Natural killer cell (primary cell): ENCODE results near the gene PES1. TPM values are rescaled to one million over a fixed set of nuclear protein-coding genes. Genes with fewer than 3 reads are reported as not detected.
"Not testable (repeated sequence)": the region's sequence is repeated elsewhere in the genome, so short reads cannot be mapped to it uniquely, and the experiment has no call there.

Source experiments
- ATAC-seq, 3 donors: fragments of 150-1000 bp in 2 of 3; fragments of 200-7000 bp in 1 of 3; cut with Tn5 transposase; 1 replicate in 1 of 3; 2 replicates in 2 of 3; pipeline ENCODE4 v1.10.0; 2021; ENCODE audit warnings: mild to moderate bottlenecking in 2 of 3, moderate library complexity in 2 of 3
- DNase-seq, 2 donors: peaks; one replicate each; pipeline versions ENCODE4 v3.0.0 to v3.0.0-alpha.2; 2013 to 2021; ENCODE audit warnings: mixed read lengths in 1 of 2
- H3K27ac ChIP-seq: one replicate; pipeline ENCODE4 v1.5.1; 2013; ENCODE audit warnings: mild to moderate bottlenecking, low read length
- H3K27me3 ChIP-seq: one replicate; pipeline ENCODE4 v1.6.1; 2013; ENCODE audit warnings: low read length; ENCODE audit not compliant: control insufficient read depth, insufficient read depth
- H3K36me3 ChIP-seq: one replicate; pipeline ENCODE4 v1.6.1; 2013; ENCODE audit warnings: low read length; ENCODE audit not compliant: control insufficient read depth, insufficient read depth
- H3K4me1 ChIP-seq: one replicate; pipeline ENCODE4 v1.6.1; 2013; ENCODE audit warnings: low read length; ENCODE audit not compliant: control insufficient read depth, insufficient read depth
- H3K4me3 ChIP-seq: one replicate; pipeline ENCODE4 v1.5.1; 2013; ENCODE audit warnings: low read length
- H3K9me3 ChIP-seq: one replicate; pipeline ENCODE4 v1.6.1; 2013; ENCODE audit warnings: low read length; ENCODE audit not compliant: control insufficient read depth, insufficient read depth
- H3K27ac Mint-ChIP-seq, 2 donors: one replicate each; pipeline ENCODE4 v1.8.0; 2022; ENCODE audit warnings: mild to moderate bottlenecking in 2 of 2, mixed read lengths in 2 of 2, moderate library complexity in 1 of 2
- H3K27me3 Mint-ChIP-seq, 2 donors: one replicate each; pipeline ENCODE4 v1.8.0; 2022; ENCODE audit warnings: low read depth in 2 of 2, mixed read lengths in 2 of 2
- H3K36me3 Mint-ChIP-seq: one replicate; pipeline ENCODE4 v1.8.0; 2022; ENCODE audit warnings: mixed read lengths
- H3K4me1 Mint-ChIP-seq, 2 donors: one replicate each; pipeline ENCODE4 v1.8.0; 2022; ENCODE audit warnings: mixed read lengths in 2 of 2
- H3K4me3 Mint-ChIP-seq: one replicate; pipeline ENCODE4 v1.8.0; 2022; ENCODE audit warnings: mild to moderate bottlenecking, moderate library complexity, mixed read lengths
- H3K9me3 Mint-ChIP-seq, 2 donors: one replicate each; pipeline ENCODE4 v1.8.0; 2022; ENCODE audit warnings: mixed read lengths in 2 of 2
- WGBS: methylation state at CpG from one replicate; pipeline ENCODE4 v1.1.7; 2013; ENCODE audit warnings: missing lambda C conversion rate; ENCODE audit not compliant: insufficient coverage; 5-methylcytosine and 5-hydroxymethylcytosine counted together
- intact Hi-C: fragments of 100-400 bp; cut with micrococcal nuclease; formaldehyde crosslinking; loops from one replicate; pipeline ENCODE4 v1.14.2; 2022
- total RNA-seq, 4 donors: library from RNA; stranded (reverse); fragments of 120-200 nt in 1 of 4; gene quantifications; one replicate each; pipeline versions ENCODE4 v1.2.3 to v1.2.4, GENCODE V29; 2013 to 2022
- TF ChIP-seq, protein P1 (sequence below): fragments of 200-600 bp; IDR thresholded peaks from one replicate; pipeline ENCODE4 v1.8.0; 2022; ENCODE audit warnings: antibody characterized with exemption

Gene PES1
- total RNA-seq, 3 donors from 2014 or later (not counting 1 experiment from before 2014, with no cell fraction given) = 30.9 to 39.7 (median 34.9) TPM

DNA sequence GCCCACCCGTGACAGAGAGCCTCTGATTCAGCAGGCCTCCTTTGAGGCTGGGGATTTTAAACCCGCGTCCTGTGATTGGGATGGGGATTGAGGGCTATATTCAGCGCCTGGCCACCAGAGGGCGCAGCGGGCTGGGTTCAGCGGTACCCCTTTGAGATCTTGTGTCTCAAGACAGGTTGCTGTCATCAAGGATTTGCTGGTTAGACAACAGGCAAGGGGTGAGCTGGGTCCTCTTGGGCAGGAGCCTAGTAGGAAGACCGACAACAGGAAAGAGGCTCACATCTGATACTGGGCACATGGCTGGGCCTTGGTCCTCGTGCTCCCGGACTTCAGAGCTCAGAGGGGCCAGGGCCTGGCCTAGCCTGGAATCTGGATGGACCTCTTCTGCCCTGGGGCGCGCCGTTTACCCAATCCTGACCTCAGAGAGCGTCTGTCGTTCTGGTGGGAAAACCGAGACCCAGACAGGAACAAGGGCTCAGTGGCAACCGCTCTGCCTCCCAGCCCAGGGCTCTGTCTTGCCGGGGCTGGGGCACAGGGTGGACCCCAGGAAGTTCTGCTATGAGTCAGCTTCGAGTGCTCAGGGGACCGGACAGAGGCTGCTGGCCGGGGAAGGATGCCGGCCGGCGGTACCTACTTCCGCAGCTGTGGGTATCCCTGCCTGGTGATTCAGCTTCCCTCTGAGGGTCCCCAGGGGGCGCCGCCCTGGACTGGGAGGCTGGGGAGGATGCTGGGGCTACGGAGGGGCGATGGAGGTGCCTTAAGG is 42.9 kb upstream of the PES1 start:
- Histone ChIP-seq H3K4me1 (peaks cover 33% of the 10 kb centered on the region), H3K27me3 (no peaks in the 10 kb centered on the region), H3K9me3 (no peaks in the 10 kb centered on the region), H3K36me3 (no peaks in the 10 kb centered on the region), H3K4me3 (peak overlapping the region; percentile 49), H3K27ac (peak overlapping the region; percentile 85)
- intact Hi-C loops = loop anchor here (1.0 to 2.0 kb wide), 6 partner anchors 33 to 597 kb away; partner anchors contain the start of gene DUSP18
- H3K27ac Mint-ChIP-seq = peak overlapping the region; percentile 92 to 95
- 8% methylated on average over 29 of the region's 29 CpGs for whole genome bisulfite sequencing
- no peaks in the 10 kb centered on the region for H3K27me3 Mint-ChIP-seq
- ATAC-seq (peak; percentile 64 to 79 (median 66)), DNase-seq (peak; percentile 85 to 94)
- TF ChIP-seq, protein P1, sequence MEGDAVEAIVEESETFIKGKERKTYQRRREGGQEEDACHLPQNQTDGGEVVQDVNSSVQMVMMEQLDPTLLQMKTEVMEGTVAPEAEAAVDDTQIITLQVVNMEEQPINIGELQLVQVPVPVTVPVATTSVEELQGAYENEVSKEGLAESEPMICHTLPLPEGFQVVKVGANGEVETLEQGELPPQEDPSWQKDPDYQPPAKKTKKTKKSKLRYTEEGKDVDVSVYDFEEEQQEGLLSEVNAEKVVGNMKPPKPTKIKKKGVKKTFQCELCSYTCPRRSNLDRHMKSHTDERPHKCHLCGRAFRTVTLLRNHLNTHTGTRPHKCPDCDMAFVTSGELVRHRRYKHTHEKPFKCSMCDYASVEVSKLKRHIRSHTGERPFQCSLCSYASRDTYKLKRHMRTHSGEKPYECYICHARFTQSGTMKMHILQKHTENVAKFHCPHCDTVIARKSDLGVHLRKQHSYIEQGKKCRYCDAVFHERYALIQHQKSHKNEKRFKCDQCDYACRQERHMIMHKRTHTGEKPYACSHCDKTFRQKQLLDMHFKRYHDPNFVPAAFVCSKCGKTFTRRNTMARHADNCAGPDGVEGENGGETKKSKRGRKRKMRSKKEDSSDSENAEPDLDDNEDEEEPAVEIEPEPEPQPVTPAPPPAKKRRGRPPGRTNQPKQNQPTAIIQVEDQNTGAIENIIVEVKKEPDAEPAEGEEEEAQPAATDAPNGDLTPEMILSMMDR = peak; percentile 82
- H3K9me3 Mint-ChIP-seq = no peaks in the 10 kb centered on the region
- H3K4me1 Mint-ChIP-seq = peaks cover 7 to 25% of the 10 kb centered on the region in 2 donors
- peak overlapping the region; percentile 84 for H3K4me3 Mint-ChIP-seq
- no peaks in the 10 kb centered on the region for H3K36me3 Mint-ChIP-seq

DNA sequence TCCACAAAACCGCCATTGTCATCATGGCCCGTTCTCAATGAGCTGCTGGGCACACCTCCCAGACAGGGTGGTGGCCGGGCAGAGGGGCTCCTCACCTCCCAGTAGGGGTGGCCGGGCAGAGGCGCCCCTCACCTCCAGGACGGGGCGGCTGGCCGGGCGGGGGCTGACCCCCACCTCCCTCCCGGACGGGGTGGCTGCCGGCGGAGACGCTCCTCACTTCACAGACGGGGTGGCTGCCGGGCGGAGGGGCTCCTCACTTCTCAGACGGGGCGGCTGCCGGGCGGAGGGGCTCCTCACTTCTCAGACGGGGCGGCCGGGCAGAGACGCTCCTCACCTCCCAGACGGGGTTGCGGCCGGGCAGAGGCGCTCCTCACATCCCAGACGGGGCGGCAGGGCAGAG is 39.8 kb upstream of the PES1 start:
- not testable (repeated sequence) for ATAC-seq, H3K27me3 ChIP-seq, H3K36me3 Mint-ChIP-seq

GRCh38 chr22:30628491-30628890 is 36.8 kb upstream of the PES1 start:
- 69% methylated on average over 4 of the region's 4 CpGs for WGBS
- no peak overlapping the region for H3K27ac Mint-ChIP-seq
- Histone ChIP-seq H3K36me3 (no peaks in the 10 kb centered on the region), H3K4me1 (no peaks in the 10 kb centered on the region), H3K27me3 (no peaks in the 10 kb centered on the region), H3K9me3 (no peaks in the 10 kb centered on the region), H3K4me3 (no peak overlapping the region), H3K27ac (no peak overlapping the region)
- no peaks in the 10 kb centered on the region for H3K9me3 Mint-ChIP-seq
- TF ChIP-seq, protein P1 = no peak
- H3K36me3 Mint-ChIP-seq = no peaks in the 10 kb centered on the region
- H3K4me1 Mint-ChIP-seq = no peaks in the 10 kb centered on the region
- no peak overlapping the region for H3K4me3 Mint-ChIP-seq
- ATAC-seq = no peak
- intact Hi-C loops = no loop called here
- no peaks in the 10 kb centered on the region for H3K27me3 Mint-ChIP-seq
- DNase-seq = no peak

More for the DNA sequence above, 39.8 kb upstream of the PES1 start:
- intact Hi-C loops, H3K9me3 ChIP-seq, DNase-seq, H3K27ac ChIP-seq, H3K4me3 Mint-ChIP-seq, H3K27me3 Mint-ChIP-seq, H3K36me3 ChIP-seq, H3K4me3 ChIP-seq, H3K9me3 Mint-ChIP-seq, H3K27ac Mint-ChIP-seq: not testable (repeated sequence)
- H3K4me1 Mint-ChIP-seq = peaks cover 7 to 21% of the 10 kb centered on the region in 2 donors
- peaks cover 20% of the 10 kb centered on the region for H3K4me1 ChIP-seq
- no CpG with 5 or more reads among the region's 31 CpGs for WGBS

- H3K27ac Mint-ChIP-seq = no peak overlapping the region
- H3K36me3 Mint-ChIP-seq = no peaks in the 10 kb centered on the region
- H3K4me1 Mint-ChIP-seq = no peaks in the 10 kb centered on the region
- intact Hi-C loops = no loop called here
- Histone ChIP-seq H3K27ac (no peak overlapping the region), H3K4me3 (no peak overlapping the region), H3K36me3 (no peaks in the 10 kb centered on the region), H3K9me3 (no peaks in the 10 kb centered on the region), H3K4me1 (no peaks in the 10 kb centered on the region), H3K27me3 (no peaks in the 10 kb centered on the region)
- H3K4me3 Mint-ChIP-seq = no peak overlapping the region
- H3K9me3 Mint-ChIP-seq = no peaks in the 10 kb centered on the region
- H3K27me3 Mint-ChIP-seq = no peaks in the 10 kb centered on the region
- TF ChIP-seq, protein P1 = no peak
- ATAC-seq (no peak), DNase-seq (no peak)
- WGBS = 93% methylated on average over 5 of the region's 5 CpGs
Measured at GRCh38 chr22:30627471-30627870, 35.8 kb upstream of the PES1 start.
